Naive thymus-derived CD8-positive, alpha-beta T cell (primary cell): ENCODE measurements around the gene ZSCAN26. TPM values are rescaled to one million over a fixed set of nuclear protein-coding genes. Genes with fewer than 3 reads are reported as not detected.

ENCODE experiments used
- polyA plus RNA-seq, 3 donors: library from polyadenylated mRNA; unstranded; fragments of 300-500 nt; fragmentation: Illumina TruSeq; gene quantifications; one replicate each; pipeline ENCODE4 v1.2.3, GENCODE V29; 2021
- total RNA-seq, 8 experiments: library from RNA in 2 of 8; stranded (reverse) in 2 of 8; gene quantifications; one replicate each; pipeline ENCODE4 v1.2.3 and lab custom pipeline; 2021 to 2026

Gene ZSCAN26
- total and polyA plus RNA-seq, 5 experiments from 2014 or later = 14.3 to 26.8 (median 16.1) TPM

Other genes with a start within 250 kb of the ZSCAN26 start
- 1 to 10 TPM in 1 of 2 experiments, under 1 TPM in 1; 0.83 to 1.0 TPM for gene ZNF165, start 186.6 kb upstream of the ZSCAN26 start, total RNA-seq
- gene ZNF165, start 186.6 kb upstream of the ZSCAN26 start, polyA plus RNA-seq = 1 to 10 TPM in 1 of 3 donors, under 1 TPM in 2; 0.44 to 1.3 (median 0.90) TPM
- gene ZSCAN16, start 142.5 kb upstream of the ZSCAN26 start, total RNA-seq = 10 to 100 TPM; 13.9 TPM
- gene ZSCAN16, start 142.5 kb upstream of the ZSCAN26 start, polyA plus RNA-seq = 10 to 100 TPM in 2 of 3 donors, 1 to 10 TPM in 1; 6.0 to 13.2 (median 11.5) TPM
- gene ZKSCAN8, start 125.3 kb upstream of the ZSCAN26 start, total RNA-seq = 10 to 100 TPM; 41.2 to 45.0 TPM
- gene ZKSCAN8, start 125.3 kb upstream of the ZSCAN26 start, polyA plus RNA-seq = 1 to 10 TPM in 2 of 3 donors, under 1 TPM in 1; 0.19 to 2.6 (median 1.1) TPM
- gene ZSCAN9, start 41.9 kb upstream of the ZSCAN26 start, total RNA-seq = 1 to 10 TPM; 3.4 to 4.8 TPM
- gene ZSCAN9, start 41.9 kb upstream of the ZSCAN26 start, polyA plus RNA-seq = 1 to 10 TPM in 2 of 3 donors, under 1 TPM in 1; 0.86 to 2.6 (median 1.1) TPM
- 10 to 100 TPM; 10.5 to 11.4 TPM for gene ZKSCAN4, start 14.9 kb upstream of the ZSCAN26 start, total RNA-seq
- gene ZKSCAN4, start 14.9 kb upstream of the ZSCAN26 start, polyA plus RNA-seq = 1 to 10 TPM; 3.4 to 7.1 (median 4.1) TPM
- gene NKAPL, start 7.8 kb upstream of the ZSCAN26 start, total RNA-seq = 1 to 10 TPM; 1.2 to 1.7 TPM
- gene NKAPL, start 7.8 kb upstream of the ZSCAN26 start, polyA plus RNA-seq = under 1 TPM in 1 of 3 donors, not detected in 2; 0.26 TPM
- gene PGBD1, start 14.4 kb downstream of the ZSCAN26 start, total RNA-seq = 1 to 10 TPM; 2.4 to 2.5 TPM
- gene PGBD1, start 14.4 kb downstream of the ZSCAN26 start, polyA plus RNA-seq = 1 to 10 TPM in 1 of 3 donors, under 1 TPM in 2; 0.45 to 1.2 (median 0.87) TPM
- gene ZSCAN31, start 69.0 kb downstream of the ZSCAN26 start, total RNA-seq = 1 to 10 TPM; 1.8 to 2.8 TPM
- gene ZSCAN31, start 69.0 kb downstream of the ZSCAN26 start, polyA plus RNA-seq = 1 to 10 TPM in 1 of 3 donors, under 1 TPM in 2; 0.79 to 1.0 (median 0.98) TPM
- 10 to 100 TPM in 1 of 2 experiments, 1 to 10 TPM in 1; 8.7 to 11.1 TPM for gene ZKSCAN3, start 82.8 kb downstream of the ZSCAN26 start, total RNA-seq
- gene ZKSCAN3, start 82.8 kb downstream of the ZSCAN26 start, polyA plus RNA-seq = 1 to 10 TPM in 2 of 3 donors, under 1 TPM in 1; 0.81 to 4.0 (median 2.0) TPM
- gene ZSCAN12, start 132.6 kb downstream of the ZSCAN26 start, total RNA-seq = 10 to 100 TPM; 11.4 to 11.5 TPM
- 1 to 10 TPM; 1.8 to 3.8 (median 3.3) TPM for gene ZSCAN12, start 132.6 kb downstream of the ZSCAN26 start, polyA plus RNA-seq
- 1 to 10 TPM; 2.8 to 3.3 TPM for gene ZSCAN23, start 176.3 kb downstream of the ZSCAN26 start, total RNA-seq
- gene ZSCAN23, start 176.3 kb downstream of the ZSCAN26 start, polyA plus RNA-seq = 1 to 10 TPM in 2 of 3 donors, under 1 TPM in 1; 0.76 to 1.7 (median 1.1) TPM
- gene GPX6, start 248.7 kb downstream of the ZSCAN26 start, total RNA-seq = not detected
- gene GPX6, start 248.7 kb downstream of the ZSCAN26 start, polyA plus RNA-seq = not detected